AG04450 (cell line): ENCODE measurements around the gene MBOAT1. TPM values are rescaled to one million over a fixed set of nuclear protein-coding genes. Genes with fewer than 3 reads are reported as not detected.
A peak's percentile ranks its signal among the peaks of the same experiment; 100 is the strongest.

Source experiments
- CTCF ChIA-PET: fragments of 300-600, 350-600 bp; formaldehyde crosslinking; extraction: SDS; loops from one replicate; lab custom pipeline; 2022; ENCODE audit warnings: antibody characterized with exemption, inconsistent platforms; lab: Charles Lee
- POLR2A ChIA-PET: fragments of 350-600 bp; formaldehyde crosslinking; extraction: SDS; loops from one replicate; lab custom pipeline; 2021; ENCODE audit warnings: antibody characterized with exemption, inconsistent platforms; lab: Yijun Ruan, JAX
- DNase-seq: peaks from one replicate; pipeline ENCODE4 v3.0.0-alpha.2; 2011; ENCODE audit warnings: low read depth, low spot score
- H3K27ac ChIP-seq: one replicate; pipeline ENCODE4 v1.5.1; 2012; ENCODE audit warnings: low read depth, low read length, control low read depth
- H3K27me3 ChIP-seq: one replicate; pipeline ENCODE4 v1.6.0; 2012; ENCODE audit warnings: low read length; ENCODE audit not compliant: control insufficient read depth, insufficient read depth
- H3K4me3 ChIP-seq: 2 replicates; pipeline ENCODE4 v1.5.1; 2011; ENCODE audit warnings: mild to moderate bottlenecking, low read depth, low read length, control low read depth
- H3K9me3 ChIP-seq: 2 replicates; pipeline ENCODE4 v1.5.1; 2012; ENCODE audit warnings: low read length; ENCODE audit not compliant: control insufficient read depth, insufficient read depth
- polyA plus RNA-seq: library from polyadenylated mRNA; depleted of rRNA; stranded (reverse); fragments of >200 nt; gene quantifications from 2 replicates; pipeline ENCODE4 v1.2.3, GENCODE V29; 2011; rRNA removed
- TF ChIP-seq, protein P1 (sequence below): IDR thresholded peaks from 2 replicates; pipeline ENCODE4 v1.5.1; 2011; ENCODE audit warnings: low read depth, low read length, control low read depth, inconsistent platforms

The MBOAT1 gene
- polyA plus RNA-seq, 1 experiment, result 2.1 TPM

DNA sequence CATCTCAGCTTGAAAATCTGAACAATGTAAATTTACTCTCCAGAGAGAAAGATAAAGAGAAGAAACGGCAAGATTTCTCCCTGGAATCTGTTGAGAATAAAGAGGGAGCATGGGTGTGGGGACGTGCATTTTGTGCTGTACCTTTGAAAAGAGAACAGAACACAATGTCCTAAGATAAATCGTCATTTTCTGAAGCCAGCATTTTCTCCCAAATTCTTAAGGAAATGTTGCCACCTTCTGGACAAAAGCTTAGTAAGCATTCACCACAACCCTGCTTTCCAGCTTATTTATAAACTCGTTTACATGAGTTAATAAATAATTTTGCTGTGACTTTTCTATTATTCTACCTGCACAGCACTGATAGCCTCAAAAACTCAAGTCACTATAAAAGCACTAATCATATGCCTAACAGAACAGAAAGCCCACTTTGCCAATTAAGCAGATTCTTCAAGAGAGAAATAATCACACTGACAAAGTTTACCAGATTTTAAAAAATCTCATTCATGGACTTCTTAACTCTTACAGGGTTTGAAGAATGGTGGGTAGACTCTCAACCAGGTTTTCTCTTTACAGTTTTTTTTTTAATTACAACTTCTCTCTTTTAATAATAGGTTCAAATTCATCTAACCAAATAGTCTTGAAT, 155.8 kb downstream of the MBOAT1 start:
- H3K27ac ChIP-seq, result no peak overlapping the region
- DNase-seq, result peak; percentile 20
- H3K27me3 ChIP-seq, result no peaks in the 10 kb centered on the region
- ChIA-PET CTCF (interaction anchor here (0.6 to 2.1 kb wide), 11 partner anchors 27 to 1460 kb away, joined by 3 to 26 read pairs (median 4); no protein-coding TSS in a partner anchor), POLR2A (no interaction called here)
- TF ChIP-seq, protein P1, sequence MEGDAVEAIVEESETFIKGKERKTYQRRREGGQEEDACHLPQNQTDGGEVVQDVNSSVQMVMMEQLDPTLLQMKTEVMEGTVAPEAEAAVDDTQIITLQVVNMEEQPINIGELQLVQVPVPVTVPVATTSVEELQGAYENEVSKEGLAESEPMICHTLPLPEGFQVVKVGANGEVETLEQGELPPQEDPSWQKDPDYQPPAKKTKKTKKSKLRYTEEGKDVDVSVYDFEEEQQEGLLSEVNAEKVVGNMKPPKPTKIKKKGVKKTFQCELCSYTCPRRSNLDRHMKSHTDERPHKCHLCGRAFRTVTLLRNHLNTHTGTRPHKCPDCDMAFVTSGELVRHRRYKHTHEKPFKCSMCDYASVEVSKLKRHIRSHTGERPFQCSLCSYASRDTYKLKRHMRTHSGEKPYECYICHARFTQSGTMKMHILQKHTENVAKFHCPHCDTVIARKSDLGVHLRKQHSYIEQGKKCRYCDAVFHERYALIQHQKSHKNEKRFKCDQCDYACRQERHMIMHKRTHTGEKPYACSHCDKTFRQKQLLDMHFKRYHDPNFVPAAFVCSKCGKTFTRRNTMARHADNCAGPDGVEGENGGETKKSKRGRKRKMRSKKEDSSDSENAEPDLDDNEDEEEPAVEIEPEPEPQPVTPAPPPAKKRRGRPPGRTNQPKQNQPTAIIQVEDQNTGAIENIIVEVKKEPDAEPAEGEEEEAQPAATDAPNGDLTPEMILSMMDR, result peak; percentile 63
- H3K4me3 ChIP-seq, result no peak overlapping the region
- H3K9me3 ChIP-seq, result no peaks in the 10 kb centered on the region

DNA sequence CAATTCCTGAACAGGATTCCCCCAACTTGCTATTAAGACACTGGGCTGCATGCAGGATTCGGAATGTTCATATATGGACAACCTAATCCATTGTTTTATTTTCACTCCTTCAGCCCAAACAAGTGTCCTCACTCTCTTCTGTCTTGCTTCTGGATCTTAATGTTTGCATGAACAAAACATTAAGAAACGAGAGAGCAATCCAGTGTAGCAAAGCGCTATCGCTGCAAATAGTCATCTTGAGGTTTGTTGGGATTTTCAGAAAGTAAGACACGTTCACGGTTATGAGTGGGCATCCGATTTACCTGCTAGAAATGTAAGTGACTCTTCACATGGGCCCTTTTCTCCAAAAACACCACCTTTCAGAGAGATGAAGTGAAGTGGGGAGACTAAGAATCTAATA, 156.4 kb downstream of the MBOAT1 start:
- DNase-seq, result no peak
- CTCF ChIA-PET, result interaction anchor here (0.6 to 2.1 kb wide), 11 partner anchors 27 to 1460 kb away, joined by 3 to 26 read pairs (median 4); no protein-coding TSS in a partner anchor
- no peaks in the 10 kb centered on the region for H3K27me3 ChIP-seq
- H3K27ac ChIP-seq, result no peak overlapping the region
- no peak overlapping the region for H3K4me3 ChIP-seq
- no peaks in the 10 kb centered on the region for H3K9me3 ChIP-seq
- TF ChIP-seq, protein P1, result no peak
- POLR2A ChIA-PET, result no interaction called here

Other genes starting within 250 kb of the MBOAT1 start
- 10.4 and 10.7 TPM in 2 replicates for gene E2F3, start 189.4 kb upstream of the MBOAT1 start, polyA plus RNA-seq